MCF 10A (cell line): ENCODE results near the gene RNF126. TPM values are rescaled to one million over a fixed set of nuclear protein-coding genes. Genes with fewer than 3 reads are reported as not detected.

Experiments
- BruUV-seq: library from RNA; stranded (reverse); fragments of 400-500 nt; replicated peaks from 2 replicates; lab custom pipeline; 2021; lab: Mats Ljungman, UMichigan
- CTCF ChIA-PET: fragments of 300-600 bp; sonication (Branson Sonifier 250); formaldehyde crosslinking; extraction: SDS; loops from one replicate; lab custom pipeline; 2021; ENCODE audit warnings: antibody characterized with exemption, inconsistent platforms; lab: Yijun Ruan, JAX
- POLR2A ChIA-PET: fragments of 300-600, 350-650 bp; sonication (Branson Sonifier 250); formaldehyde crosslinking; extraction: SDS; loops from one replicate; lab custom pipeline; 2020; ENCODE audit warnings: antibody characterized with exemption, inconsistent platforms; lab: Yijun Ruan, JAX
- DNase-seq: peaks from one replicate; pipeline ENCODE4 v3.0.0-alpha.2; 2018; ENCODE audit not compliant: unreplicated experiment
- H3K27ac Mint-ChIP-seq: one replicate; pipeline ENCODE4 v1.8.0; 2022; ENCODE audit warnings: mild to moderate bottlenecking, low read depth, mixed read lengths; ENCODE audit not compliant: unreplicated experiment
- H3K27me3 Mint-ChIP-seq: one replicate; pipeline ENCODE4 v1.8.0; 2022; ENCODE audit warnings: mixed read lengths; ENCODE audit not compliant: insufficient read depth, unreplicated experiment
- H3K36me3 Mint-ChIP-seq: one replicate; pipeline ENCODE4 v1.8.0; 2022; ENCODE audit warnings: mild to moderate bottlenecking, moderate library complexity, mixed read lengths; ENCODE audit not compliant: insufficient read depth, unreplicated experiment
- H3K4me1 Mint-ChIP-seq: one replicate; pipeline ENCODE4 v1.8.0; 2022; ENCODE audit warnings: mixed read lengths; ENCODE audit not compliant: insufficient read depth, unreplicated experiment
- H3K4me3 Mint-ChIP-seq: one replicate; pipeline ENCODE4 v1.8.0; 2022; ENCODE audit warnings: mild to moderate bottlenecking, moderate library complexity, mixed read lengths; ENCODE audit not compliant: unreplicated experiment
- H3K9me3 Mint-ChIP-seq: one replicate; pipeline ENCODE4 v1.8.0; 2022; ENCODE audit warnings: mixed read lengths; ENCODE audit not compliant: unreplicated experiment
- CTCF ChIP-seq: fragments of 200-600 bp; IDR thresholded peaks from one replicate; pipeline ENCODE4 v1.8.0; 2022; ENCODE audit warnings: antibody characterized with exemption, mild to moderate bottlenecking; ENCODE audit not compliant: unreplicated experiment
- intact Hi-C: fragments of 100-400 bp; cut with micrococcal nuclease; formaldehyde crosslinking; loops from 2 replicates; pipeline ENCODE4 v1.14.1; 2022
- total RNA-seq: library from RNA; stranded (reverse); gene quantifications from 2 replicates; pipeline ENCODE4 v1.2.3, GENCODE V29; 2022

Gene RNF126
- total RNA-seq, 1 experiment from 2014 or later: 68.0 TPM

GRCh38 chr19:640606-641189 lies 22.3 kb downstream of the RNF126 start:
- H3K27ac Mint-ChIP-seq: no peak overlapping the region
- ChIA-PET POLR2A (no interaction called here), CTCF (interaction anchor here (0.6 kb wide), 1 partner anchor 90 kb away, joined by 3 read pairs; no protein-coding TSS in a partner anchor)
- no peaks in the 10 kb centered on the region for H3K9me3 Mint-ChIP-seq
- intact Hi-C loops: no loop called here
- peaks cover 7% of the 10 kb centered on the region for H3K4me1 Mint-ChIP-seq
- TF ChIP-seq CTCF: no peak
- H3K36me3 Mint-ChIP-seq: peaks cover 11% of the 10 kb centered on the region
- no peaks in the 10 kb centered on the region for H3K27me3 Mint-ChIP-seq
- peak overlapping the region; percentile 11 for H3K4me3 Mint-ChIP-seq
- DNase-seq: no peak
- no TSS peak for BruUV-seq

GRCh38 chr19:640161-640558 lies 22.9 kb downstream of the RNF126 start:
- Mint-ChIP-seq H3K4me1 (peaks cover 7% of the 10 kb centered on the region), H3K36me3 (peaks cover 6% of the 10 kb centered on the region), H3K27ac (no peak overlapping the region), H3K9me3 (no peaks in the 10 kb centered on the region), H3K4me3 (peak overlapping the region; percentile 11), H3K27me3 (no peaks in the 10 kb centered on the region)
- no peak for TF ChIP-seq CTCF
- BruUV-seq: no TSS peak
- intact Hi-C loops: no loop called here
- no peak for DNase-seq
- POLR2A ChIA-PET: no interaction called here
- CTCF ChIA-PET: interaction anchor here (0.6 kb wide), 1 partner anchor 90 kb away, joined by 3 read pairs; no protein-coding TSS in a partner anchor

GRCh38 chr19:639253-640160 lies 23.5 kb downstream of the RNF126 start, which contains the start of gene FGF22:
TSS of gene FGF22 (plus strand) at chr19:639879. CDS start at chr19:639926, 47 bp downstream.
- no peak for TF ChIP-seq CTCF
- peaks cover 7% of the 10 kb centered on the region for H3K4me1 Mint-ChIP-seq
- intact Hi-C loops: no loop called here
- ChIA-PET POLR2A (no interaction called here), CTCF (no interaction called here)
- H3K27me3 Mint-ChIP-seq: no peaks in the 10 kb centered on the region
- no peaks in the 10 kb centered on the region for H3K36me3 Mint-ChIP-seq
- peak within 1 kb of the TSS; percentile 68 for H3K4me3 Mint-ChIP-seq
- no peaks in the 10 kb centered on the region for H3K9me3 Mint-ChIP-seq
- H3K27ac Mint-ChIP-seq: peak within 1 kb of the TSS; percentile 32
- DNase-seq: peak; percentile 89
- no TSS peak for BruUV-seq

GRCh38 chr19:638906-639252 lies 24.1 kb downstream of the RNF126 start:
- H3K27me3 Mint-ChIP-seq: no peaks in the 10 kb centered on the region
- H3K27ac Mint-ChIP-seq: peak overlapping the region; percentile 32

More at GRCh38 chr19:638906-639252, 24.1 kb downstream of the RNF126 start:
- Mint-ChIP-seq H3K4me1 (peaks cover 7% of the 10 kb centered on the region), H3K4me3 (peak overlapping the region; percentile 68), H3K9me3 (no peaks in the 10 kb centered on the region), H3K36me3 (no peaks in the 10 kb centered on the region)
- intact Hi-C loops: no loop called here
- DNase-seq: no peak
- ChIA-PET CTCF (no interaction called here), POLR2A (no interaction called here)
- TF ChIP-seq CTCF: no peak
- no TSS peak for BruUV-seq
